WTC11 (cell line): Measurements from ENCODE around the gene NT5DC1.

Experiments used
- CTCF ChIP-seq: fragments of 200-600 bp; IDR thresholded peaks from 2 replicates; pipeline ENCODE4 v1.8.0; 2022; ENCODE audit warnings: antibody characterized with exemption
- RELA ChIP-seq: sonication (generic); formaldehyde crosslinking; IDR thresholded peaks from 2 replicates; pipeline ENCODE4 v1.8.1; 2022; ENCODE audit warnings: missing genetic modification reagents, mild to moderate bottlenecking, borderline replicate concordance
- TEAD4 ChIP-seq: sonication (generic); formaldehyde crosslinking; IDR thresholded peaks from 2 replicates; pipeline ENCODE4 v1.8.0; 2022; ENCODE audit warnings: mild to moderate bottlenecking, missing genetic modification reagents
- ZMAT4 ChIP-seq: fragments of 250-450 bp; sonication (Bioruptor Pico); IDR thresholded peaks from 2 replicates; pipeline ENCODE4 v1.9.0; 2021; ENCODE audit warnings: mild to moderate bottlenecking

- no peak for TF ChIP-seq ZMAT4 (CRISPR knock-in tag)
- no peak for TF ChIP-seq RELA (CRISPR knock-in tag)
- TF ChIP-seq TEAD4: no peak
- no peak for TF ChIP-seq CTCF
These were observed 1.6 kb upstream of the NT5DC1 start for GRCh38 chr6:116099036-116099435.
